Measurements from ENCODE around the gene APMAP. TPM values are rescaled to one million over a fixed set of nuclear protein-coding genes. Genes with fewer than 3 reads are reported as not detected.

Gene APMAP
- 10 to 100 TPM; 23.5 to 59.0 (median 45.3) TPM for total RNA-seq
- polyA plus RNA-seq, result 100 to 1,000 TPM in 1 of 2 donors, 10 to 100 TPM in 1; 46.0 to 103 TPM
- long read RNA-seq, donor 1, transcript APMAP-201 (9 exons, 2,430 nt), result major isoform, 403 of 506 reads
- long read RNA-seq, donor 1, partial matches to known transcripts, result 42 of 506 reads
- long read RNA-seq, donor 1, other reads (novel, unspliced or antisense), result 61 of 506 reads
- long read RNA-seq, donor 2, transcript APMAP-201 (9 exons, 2,430 nt), result major isoform, 53 of 60 reads
- long read RNA-seq, donor 2, partial matches to known transcripts, result 7 of 60 reads
- long read RNA-seq, donor 2, other reads (novel, unspliced or antisense), result 0 of 60 reads
- long read RNA-seq, donor 3, transcript APMAP-201 (9 exons, 2,430 nt), result major isoform, 108 of 131 reads
- long read RNA-seq, donor 3, partial matches to known transcripts, result 5 of 131 reads
- long read RNA-seq, donor 3, other reads (novel, unspliced or antisense), result 18 of 131 reads

DNA sequence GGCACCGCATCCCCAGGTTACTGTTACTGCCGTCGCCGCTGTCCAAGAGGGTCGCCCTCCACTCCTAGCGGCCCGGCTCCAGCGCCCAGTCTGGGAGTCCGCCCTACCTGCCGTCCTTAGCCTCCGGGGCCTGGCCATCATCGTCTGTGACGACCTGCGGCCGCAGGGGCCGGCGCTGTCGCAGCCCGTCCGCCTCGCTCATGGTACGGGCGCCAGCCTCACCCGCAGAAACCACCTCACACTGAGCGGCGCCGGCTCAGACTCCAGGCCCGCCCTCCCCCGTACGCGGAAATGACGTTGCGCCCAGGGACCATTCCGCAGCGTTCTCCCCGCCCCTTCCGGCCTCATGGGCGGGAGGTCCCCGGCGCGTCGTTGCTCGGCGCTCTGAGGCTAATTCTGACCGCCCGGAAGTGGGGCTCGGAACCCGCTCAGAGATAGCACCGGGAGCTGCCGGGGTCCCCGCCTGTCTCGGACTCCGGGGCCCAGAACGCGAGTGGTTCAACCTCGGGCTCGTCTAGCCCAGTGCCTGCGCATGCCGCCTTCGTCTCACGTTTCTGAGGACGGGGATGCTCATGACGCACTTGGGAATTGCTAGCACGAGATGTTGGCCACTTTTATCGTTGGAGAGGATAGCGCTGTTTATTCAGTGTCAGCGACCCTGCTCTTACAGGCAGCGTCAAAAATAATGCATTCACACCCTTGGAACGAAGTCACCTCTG lies at the start of gene APMAP:
Gene APMAP, minus strand, starts transcription at position 265 of the 719 bp plus-strand sequence. Its CDS starts 63 bp downstream, at position 202.
- Histone ChIP-seq H3K27ac (peak within 1 kb of the TSS; percentile 54 to 92), H3K36me3 (no peaks in the 10 kb centered on the region), H3K9me3 (no peaks in the 10 kb centered on the region), H3K4me3 (peak within 1 kb of the TSS; percentile 93), H3K27me3 (no peaks in the 10 kb centered on the region), H3K4me1 (ENCODE audit: insufficient read depth) (peaks cover 3% of the 10 kb centered on the region)
- TF ChIP-seq POLR2A (IDR thresholded peaks at IDR 0.05), result peak; percentile 96
- no peak for TF ChIP-seq CTCF (IDR thresholded peaks at IDR 0.05)
- 0 to 1% (median 0%) methylated on average over 42 to 69 of the region's 69 CpGs for WGBS, 3 donors
- intact Hi-C loops (cut with DNase I), result loop anchor here (2.0 to 10.0 kb wide), 5 partner anchors 66 to 412 kb away; partner anchors contain the start of genes ABHD12 (in 1 of the 4), ACSS1 (in 1 of the 4), ENTPD6 (in 1 of the 4) and GINS1 (in 1 of the 4)
- DNase-seq, result peak; percentile 96 to 98 (median 96)

DNA sequence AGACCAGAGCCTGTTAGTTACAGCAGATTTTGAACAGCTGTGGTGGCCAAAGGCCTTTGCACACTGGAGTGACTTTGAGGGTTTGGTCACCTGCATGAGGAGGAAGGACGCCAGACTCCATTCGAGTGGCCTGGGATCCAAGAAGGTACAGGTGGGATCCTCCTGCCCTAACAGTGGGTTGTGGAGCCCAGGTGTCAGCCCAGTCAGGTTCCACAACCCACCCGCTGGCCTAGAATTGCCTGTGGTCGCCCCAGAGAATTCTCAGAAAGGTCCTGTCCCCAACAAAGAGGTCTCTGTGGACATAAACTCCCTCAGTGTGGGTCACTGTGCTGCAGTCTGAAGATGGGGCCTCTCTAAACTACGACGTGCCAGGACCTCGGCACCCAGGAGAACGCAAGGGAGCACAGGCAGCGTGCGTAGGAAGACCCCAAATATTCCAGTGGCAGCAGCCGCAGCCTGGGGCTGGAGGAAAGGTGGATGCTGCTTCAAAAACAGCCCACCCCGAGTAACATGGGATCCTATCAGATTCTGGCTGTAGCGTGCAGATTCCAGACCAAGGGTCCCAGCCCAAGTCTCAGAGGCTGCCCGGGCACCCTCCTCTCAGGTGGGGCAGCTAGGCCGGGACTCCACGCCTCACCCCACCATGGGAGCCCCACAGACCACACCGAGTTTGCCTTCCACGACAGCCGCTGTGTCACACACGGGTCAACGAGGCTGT lies 49.4 kb upstream of the APMAP start:
- no peak overlapping the region for H3K27ac ChIP-seq
- TF ChIP-seq EP300 (IDR thresholded peaks at IDR 0.05), result no peak
- no peak for TF ChIP-seq CTCF (IDR thresholded peaks at IDR 0.05)
- no peak for TF ChIP-seq POLR2A (IDR thresholded peaks at IDR 0.05)

DNA sequence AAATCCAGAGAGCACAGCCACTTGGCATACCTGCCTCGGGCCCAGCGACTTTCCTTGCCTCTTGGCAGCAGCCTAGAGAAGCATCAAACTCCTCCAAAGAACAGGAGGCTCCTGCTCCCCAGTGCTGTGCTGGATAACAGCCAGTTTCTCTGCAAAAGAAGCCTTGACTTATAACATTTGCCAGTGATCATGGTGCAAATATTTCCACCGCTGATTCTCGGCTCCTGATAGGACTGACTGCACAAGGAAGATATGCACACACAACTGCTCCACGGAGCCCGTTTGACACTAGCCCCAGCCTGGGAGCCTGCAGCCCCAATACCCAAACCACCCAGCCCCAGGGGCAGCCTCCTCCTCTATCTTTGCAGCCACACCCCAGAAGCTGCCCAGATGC lies 47.9 kb upstream of the APMAP start:
- no peaks in the 10 kb centered on the region for H3K27me3 ChIP-seq
- H3K9me3 ChIP-seq, result no peaks in the 10 kb centered on the region
- no peak overlapping the region for H3K4me3 ChIP-seq
- no peaks in the 10 kb centered on the region for H3K36me3 ChIP-seq
- peak overlapping the region in 1 of 2 donors; percentile 47 for H3K27ac ChIP-seq
- H3K4me1 ChIP-seq (ENCODE audit: insufficient read depth), result peaks cover 30% of the 10 kb centered on the region
- intact Hi-C loops (cut with DNase I), result no loop called here
- WGBS, 3 donors, result 1 to 19% (median 5%) methylated on average over 6 of the region's 6 CpGs
- TF ChIP-seq CTCF (IDR thresholded peaks at IDR 0.05), result no peak
- no peak for TF ChIP-seq EP300 (IDR thresholded peaks at IDR 0.05)
- no peak for TF ChIP-seq POLR2A (IDR thresholded peaks at IDR 0.05)
- DNase-seq, result peak; percentile 48 to 72 (median 64)

More for the DNA sequence above, 49.4 kb upstream of the APMAP start:
- Histone ChIP-seq H3K27me3 (no peaks in the 10 kb centered on the region), H3K36me3 (no peaks in the 10 kb centered on the region), H3K9me3 (no peaks in the 10 kb centered on the region), H3K4me1 (ENCODE audit: insufficient read depth) (peaks cover 28% of the 10 kb centered on the region), H3K4me3 (no peak overlapping the region)
- WGBS, 3 donors, result 91 to 95% (median 94%) methylated on average over 21 of the region's 21 CpGs
- intact Hi-C loops (cut with DNase I), result no loop called here
- no peak for DNase-seq

Data from ovary (tissue), 10 donors.